GM12878 (cell line): ENCODE data around the gene TGFB1I1. TPM values are rescaled to one million over a fixed set of nuclear protein-coding genes. Genes with fewer than 3 reads are reported as not detected.

Experiments used
- BCL3 ChIP-seq: IDR thresholded peaks from 2 replicates; pipeline ENCODE4 v1.6.1; 2011; ENCODE audit warnings: borderline replicate concordance, low read depth, mild to moderate bottlenecking, moderate library complexity, low read length; ENCODE audit not compliant: insufficient read depth, poor library complexity, severe bottlenecking
- CREB1 ChIP-seq: IDR thresholded peaks from 2 replicates; pipeline ENCODE4 v1.6.1; 2012; ENCODE audit warnings: low read depth, mild to moderate bottlenecking, inconsistent platforms
- DPF2 ChIP-seq: fragments of 450-650 bp; IDR thresholded peaks from 2 replicates; pipeline ENCODE4 v1.6.1; 2017; ENCODE audit warnings: mild to moderate bottlenecking
- E4F1 ChIP-seq: fragments of 450-650 bp; IDR thresholded peaks from 2 replicates; pipeline ENCODE4 v1.6.1; 2018; ENCODE audit warnings: borderline replicate concordance, mild to moderate bottlenecking; ENCODE audit not compliant: partially characterized antibody
- EGR1 ChIP-seq, 2 experiments: IDR thresholded peaks; 1 replicate in 1 of 2; 2 replicates in 1 of 2; pipeline ENCODE4 v1.6.1; 2011 to 2012; ENCODE audit warnings: low read depth in 2 of 2, low read length in 2 of 2, borderline replicate concordance in 1 of 2, mild to moderate bottlenecking in 1 of 2, moderate library complexity in 1 of 2
- ETV6 ChIP-seq, 2 experiments: fragments of 450-650 bp in 1 of 2; IDR thresholded peaks in 1 of 2; conservative IDR thresholded peaks in 1 of 2; 2 replicates each; pipeline ENCODE4 v1.6.1; 2014; ENCODE audit warnings: antibody characterized with exemption in 1 of 2, borderline replicate concordance in 1 of 2, low read depth in 1 of 2, mild to moderate bottlenecking in 1 of 2, moderate library complexity in 1 of 2
- IRF5 ChIP-seq: fragments of 450-650 bp; IDR thresholded peaks from 2 replicates; pipeline ENCODE4 v1.6.1; 2017; ENCODE audit warnings: borderline replicate concordance
- NBN ChIP-seq: fragments of 450-650 bp; IDR thresholded peaks from 2 replicates; pipeline ENCODE4 v1.6.1; 2016
- NR2F1 ChIP-seq: fragments of 450-650 bp; conservative IDR thresholded peaks from 2 replicates; pipeline ENCODE4 v1.6.1; 2017; ENCODE audit warnings: mild to moderate bottlenecking
- POLR2AphosphoS2 ChIP-seq: IDR thresholded peaks from 2 replicates; pipeline ENCODE4 v1.6.1; 2011; ENCODE audit warnings: low read depth, mild to moderate bottlenecking, low read length, improper control_type of control experiment, moderate library complexity
- POU2F2 ChIP-seq: IDR thresholded peaks from 3 replicates; pipeline ENCODE4 v1.6.1; 2011; ENCODE audit warnings: low read depth, mild to moderate bottlenecking, low read length, borderline replicate concordance
- SMARCA5 ChIP-seq: fragments of 450-650 bp; IDR thresholded peaks from 2 replicates; pipeline ENCODE4 v1.6.1; 2017; ENCODE audit warnings: mild to moderate bottlenecking
- SP1 ChIP-seq: IDR thresholded peaks from one replicate; pipeline ENCODE4 v1.6.1; 2011; ENCODE audit warnings: low read depth, low read length
- TAF1 ChIP-seq: IDR thresholded peaks from 2 replicates; pipeline ENCODE4 v1.6.1; 2011; ENCODE audit warnings: mild to moderate bottlenecking, low read depth, low read length, borderline replicate concordance
- USF1 ChIP-seq: IDR thresholded peaks from 2 replicates; pipeline ENCODE4 v1.6.1; 2011; ENCODE audit warnings: borderline replicate concordance, low read depth, mild to moderate bottlenecking, moderate library complexity, mixed read lengths, low read length; ENCODE audit not compliant: insufficient read depth; ENCODE audit errors: extremely low read length
- ZBED1 ChIP-seq: IDR thresholded peaks from 2 replicates; pipeline ENCODE4 v1.6.1; 2016; ENCODE audit warnings: borderline replicate concordance
- ZBTB40 ChIP-seq: fragments of 450-650 bp; IDR thresholded peaks from 2 replicates; pipeline ENCODE4 v1.6.1; 2016; ENCODE audit warnings: mild to moderate bottlenecking, moderate library complexity, borderline replicate concordance
- ZNF207 ChIP-seq: fragments of 450-650 bp; IDR thresholded peaks from 2 replicates; pipeline ENCODE4 v1.6.1; 2014; ENCODE audit warnings: antibody characterized with exemption, mild to moderate bottlenecking, borderline replicate concordance
- polyA plus RNA-seq, 11 experiments: library from polyadenylated mRNA; depleted of rRNA in 4 of 11; unstranded in 6 of 11; stranded (reverse) in 5 of 11; fragments of >200 nt; fragmentation: Nextera tagmentation in 4 of 11; fragmentation: Illumina TruSeq in 1 of 11; extraction: Ambion mirVana in 4 of 11; extraction: Trizol in 1 of 11; gene quantifications; 1 replicate in 1 of 11; 2 replicates in 10 of 11; pipeline versions ENCODE4 v1.2.1 to v1.2.3, GENCODE V29; 2011 to 2016; ENCODE audit warnings: inconsistent platforms in 2 of 11, missing spikeins in 2 of 11, low read depth in 1 of 11
- total RNA-seq, 4 experiments: library from RNA; depleted of rRNA in 3 of 4; stranded (reverse); fragments of >200 nt in 3 of 4; fragmentation: Illumina TruSeq in 1 of 4; extraction: Trizol in 1 of 4; gene quantifications; 2 replicates each; pipeline versions ENCODE4 v1.2.1 to v1.2.3, GENCODE V29; 2013 to 2021

TGFB1I1 gene
- total and polyA plus RNA-seq, 10 of the 15 experiments (the other 5 are each of a cell fraction or from before 2014, with no cell fraction given) = 0.13 to 2.3 (median 0.41) TPM; not detected in 2

- TF ChIP-seq E4F1 (peak; percentile 88), EGR1 (IDR thresholded peaks at IDR 0.05; ENCODE audit: borderline replicate concordance in 1 of 2, low read depth in 2 of 2, low read length in 2 of 2) (peak in 1 of 2 experiments; percentile 34; a peak in 1 of 3 replicates), DPF2 (peak; percentile 45), POU2F2 (peak; percentile 66; the same call in 1 of the 3 replicates), SP1 (no peak), POLR2AphosphoS2 (peak; percentile 93; the same call in 1 of the 2 replicates), SMARCA5 (peak; percentile 91), ZBED1 (no peak; the same call in 1 of the 2 replicates), IRF5 (no peak), TAF1 (peak; percentile 95), ETV6 (conservative IDR thresholded peaks at IDR 0.05 in 1 of 2, IDR thresholded peaks at IDR 0.05 in 1 of 2; ENCODE audit: borderline replicate concordance in 1 of 2, low read depth in 1 of 2) (no peak), CREB1 (peak; percentile 98), NR2F1 (no peak; the same call in 1 of the 2 replicates), ZBTB40 (peak; percentile 88), NBN (peak; percentile 90), USF1 (no peak), BCL3 (no peak), ZNF207 (peak; percentile 98)
Measured at GRCh38 chr16:31458844-31459686, 12.9 kb upstream of the TGFB1I1 start, which contains the start of gene ARMC5 (continued).
